Epithelial cell of proximal tubule (primary cell): ENCODE results near the gene PACS2. TPM values are rescaled to one million over a fixed set of nuclear protein-coding genes. Genes with fewer than 3 reads are reported as not detected.

ENCODE experiments used
- DNase-seq: peaks from one replicate; pipeline ENCODE4 v3.0.0-alpha.2; 2011; ENCODE audit warnings: low read depth
- H3K4me3 ChIP-seq: 2 replicates; pipeline ENCODE4 v1.5.1; 2011; ENCODE audit warnings: low read depth, mild to moderate bottlenecking, low read length
- CTCF ChIP-seq: conservative IDR thresholded peaks from 2 replicates; pipeline ENCODE4 v1.5.1; 2012; ENCODE audit warnings: low read depth, mild to moderate bottlenecking, low read length
- total RNA-seq: library from RNA; depleted of rRNA; stranded (reverse); fragments of >200 nt; gene quantifications from 2 replicates; pipeline ENCODE4 v1.2.3, GENCODE V29; 2015

The PACS2 gene
- total RNA-seq, 1 donor from 2014 or later, result 68.7 TPM

GRCh38 chr14:105412771-105413543, 98.4 kb downstream of the PACS2 start:
- no peak for TF ChIP-seq CTCF
- no peak overlapping the region for H3K4me3 ChIP-seq
- no peak for DNase-seq

- no peak overlapping the region for H3K4me3 ChIP-seq
- TF ChIP-seq CTCF, result no peak
- DNase-seq, result no peak
Observed at GRCh38 chr14:105413544-105413886, 99.0 kb downstream of the PACS2 start.

GRCh38 chr14:105414456-105415371, 100.2 kb downstream of the PACS2 start:
- peak; percentile 44 for TF ChIP-seq CTCF
- DNase-seq, result no peak
- peak overlapping the region; percentile 54 for H3K4me3 ChIP-seq

GRCh38 chr14:105415481-105416428, 101.2 kb downstream of the PACS2 start:
- H3K4me3 ChIP-seq, result peak overlapping the region; percentile 54
- DNase-seq, result no peak
- TF ChIP-seq CTCF, result no peak

GRCh38 chr14:105416671-105417070, 102.1 kb downstream of the PACS2 start:
- DNase-seq, result no peak
- no peak for TF ChIP-seq CTCF
- H3K4me3 ChIP-seq, result no peak overlapping the region

GRCh38 chr14:105417690-105418121, 103.2 kb downstream of the PACS2 start:
- DNase-seq, result no peak
- TF ChIP-seq CTCF, result no peak
- H3K4me3 ChIP-seq, result no peak overlapping the region
